Tibial nerve (tissue), 3 donors: ENCODE results near the gene RWDD1.

Experiments used
- POLR2A ChIP-seq, 2 donors: fragments of 450-650 bp; IDR thresholded peaks; one replicate each; pipeline ENCODE4 v1.6.1; 2017; ENCODE audit warnings: antibody characterized with exemption in 2 of 2, mild to moderate bottlenecking in 2 of 2, moderate library complexity in 2 of 2
- TF ChIP-seq, protein P1 (sequence below), 5 experiments: fragments of 200-600 bp in 3 of 5; fragments of 450-650 bp in 2 of 5; sonication (generic) in 3 of 5; IDR thresholded peaks; one replicate each; pipeline ENCODE4 v1.5.1; 2016 to 2019; ENCODE audit warnings: antibody characterized with exemption in 5 of 5, mild to moderate bottlenecking in 3 of 5, moderate library complexity in 2 of 5

GRCh38 chr6:116560130-116560529 is 11.2 kb upstream of the RWDD1 start:
- TF ChIP-seq, protein P1, sequence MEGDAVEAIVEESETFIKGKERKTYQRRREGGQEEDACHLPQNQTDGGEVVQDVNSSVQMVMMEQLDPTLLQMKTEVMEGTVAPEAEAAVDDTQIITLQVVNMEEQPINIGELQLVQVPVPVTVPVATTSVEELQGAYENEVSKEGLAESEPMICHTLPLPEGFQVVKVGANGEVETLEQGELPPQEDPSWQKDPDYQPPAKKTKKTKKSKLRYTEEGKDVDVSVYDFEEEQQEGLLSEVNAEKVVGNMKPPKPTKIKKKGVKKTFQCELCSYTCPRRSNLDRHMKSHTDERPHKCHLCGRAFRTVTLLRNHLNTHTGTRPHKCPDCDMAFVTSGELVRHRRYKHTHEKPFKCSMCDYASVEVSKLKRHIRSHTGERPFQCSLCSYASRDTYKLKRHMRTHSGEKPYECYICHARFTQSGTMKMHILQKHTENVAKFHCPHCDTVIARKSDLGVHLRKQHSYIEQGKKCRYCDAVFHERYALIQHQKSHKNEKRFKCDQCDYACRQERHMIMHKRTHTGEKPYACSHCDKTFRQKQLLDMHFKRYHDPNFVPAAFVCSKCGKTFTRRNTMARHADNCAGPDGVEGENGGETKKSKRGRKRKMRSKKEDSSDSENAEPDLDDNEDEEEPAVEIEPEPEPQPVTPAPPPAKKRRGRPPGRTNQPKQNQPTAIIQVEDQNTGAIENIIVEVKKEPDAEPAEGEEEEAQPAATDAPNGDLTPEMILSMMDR (IDR thresholded peaks at IDR 0.05), result no peak
- TF ChIP-seq POLR2A (IDR thresholded peaks at IDR 0.05), result no peak
